HEK293 (cell line): ENCODE measurements around the gene CDC42SE1.

Experiments used
- CTCF ChIA-PET: fragments of 350-600 bp; formaldehyde crosslinking; extraction: SDS; loops from one replicate; lab custom pipeline; 2021; ENCODE audit warnings: antibody characterized with exemption; lab: Yijun Ruan, JAX
- POLR2A ChIA-PET: fragments of 300-600 bp; formaldehyde crosslinking; extraction: SDS; loops from one replicate; lab custom pipeline; 2020; ENCODE audit warnings: antibody characterized with exemption, inconsistent platforms; lab: Yijun Ruan, JAX
- H3K27ac ChIP-seq: fragments of 200-500 bp; sonication (Bioruptor generic); 2 replicates; pipeline ENCODE4 v1.5.1; 2014; ENCODE audit warnings: low read depth, low read length, control low read depth, inconsistent platforms; ENCODE audit errors: extremely low read depth
- H3K36me3 ChIP-seq, 2 experiments: fragments of 200-500 bp in 1 of 2; sonication (Bioruptor generic) in 1 of 2; 1 replicate in 1 of 2; 2 replicates in 1 of 2; pipeline ENCODE4 v1.5.1; 2014 to 2017; ENCODE audit warnings: inconsistent platforms in 2 of 2, low read length in 2 of 2; ENCODE audit not compliant: control insufficient read depth in 2 of 2, insufficient read depth in 1 of 2
- H3K4me1 ChIP-seq: fragments of 200-500 bp; sonication (Bioruptor generic); 2 replicates; pipeline ENCODE4 v1.5.1; 2014; ENCODE audit warnings: mild to moderate bottlenecking, low read length, inconsistent platforms; ENCODE audit not compliant: control insufficient read depth, insufficient read depth
- H3K4me3 ChIP-seq: 2 replicates; pipeline ENCODE4 v1.5.1; 2011; ENCODE audit warnings: low read depth, mild to moderate bottlenecking, control low read depth, low read length, moderate library complexity
- H3K9me3 ChIP-seq: fragments of 200-500 bp; sonication (Bioruptor generic); 2 replicates; pipeline ENCODE4 v1.5.1; 2014; ENCODE audit warnings: low read depth, low read length, inconsistent platforms; ENCODE audit not compliant: control insufficient read depth, insufficient read depth
- GLI2 ChIP-seq: fragments of 450-650 bp; formaldehyde crosslinking; IDR thresholded peaks from 2 replicates; pipeline ENCODE4; 2017; ENCODE audit warnings: missing biosample characterization, missing genetic modification characterization, low read depth, borderline replicate concordance
- KLF17 ChIP-seq: fragments of 450-650 bp; formaldehyde crosslinking; IDR thresholded peaks from 2 replicates; pipeline ENCODE4 v1.5.1; 2016; ENCODE audit warnings: missing biosample characterization, missing genetic modification characterization
- OVOL3 ChIP-seq: fragments of 450-650 bp; formaldehyde crosslinking; IDR thresholded peaks from 2 replicates; pipeline ENCODE4 v1.5.1; 2016; ENCODE audit warnings: missing biosample characterization, missing genetic modification characterization
- REPIN1 ChIP-seq: fragments of 450-650 bp; formaldehyde crosslinking; IDR thresholded peaks from 2 replicates; pipeline ENCODE4 v1.5.1; 2017; ENCODE audit warnings: missing biosample characterization, missing genetic modification characterization, low read depth
- YY2 ChIP-seq: fragments of 450-650 bp; formaldehyde crosslinking; IDR thresholded peaks from 2 replicates; pipeline ENCODE4 v1.5.1; 2016; ENCODE audit warnings: missing biosample characterization, missing genetic modification characterization
- ZBTB10 ChIP-seq: fragments of 450-650 bp; formaldehyde crosslinking; IDR thresholded peaks from 2 replicates; pipeline ENCODE4 v1.5.1; 2016; ENCODE audit warnings: missing biosample characterization, missing genetic modification characterization
- ZBTB48 ChIP-seq: fragments of 450-650 bp; formaldehyde crosslinking; IDR thresholded peaks from 2 replicates; pipeline ENCODE4 v1.5.1; 2016; ENCODE audit warnings: missing biosample characterization, missing genetic modification characterization
- ZBTB6 ChIP-seq: fragments of 450-650 bp; formaldehyde crosslinking; IDR thresholded peaks from 2 replicates; pipeline ENCODE4 v1.5.1; 2017; ENCODE audit warnings: missing biosample characterization, missing genetic modification characterization
- ZBTB7A ChIP-seq: fragments of 450-650 bp; formaldehyde crosslinking; IDR thresholded peaks from 2 replicates; pipeline ENCODE4 v1.5.1; 2016; ENCODE audit warnings: low read depth, missing biosample characterization, missing genetic modification characterization
- ZNF148 ChIP-seq: fragments of 450-650 bp; formaldehyde crosslinking; IDR thresholded peaks from 2 replicates; pipeline ENCODE4 v1.5.0; 2017; ENCODE audit warnings: missing biosample characterization, missing genetic modification characterization, borderline replicate concordance
- ZNF157 ChIP-seq: fragments of 450-650 bp; formaldehyde crosslinking; IDR thresholded peaks from 2 replicates; pipeline ENCODE4 v1.5.1; 2016; ENCODE audit warnings: missing biosample characterization, missing genetic modification characterization
- ZNF239 ChIP-seq: fragments of 450-650 bp; formaldehyde crosslinking; IDR thresholded peaks from 2 replicates; pipeline ENCODE4 v1.5.1; 2016; ENCODE audit warnings: missing biosample characterization, missing genetic modification characterization
- ZNF24 ChIP-seq: fragments of 450-650 bp; formaldehyde crosslinking; IDR thresholded peaks from 2 replicates; pipeline ENCODE4 v1.5.1; 2016; ENCODE audit warnings: missing biosample characterization, missing genetic modification characterization
- ZNF311 ChIP-seq: fragments of 450-650 bp; formaldehyde crosslinking; IDR thresholded peaks from 2 replicates; pipeline ENCODE4 v1.5.1; 2017; ENCODE audit warnings: missing biosample characterization, missing genetic modification characterization, borderline replicate concordance
- ZNF350 ChIP-seq: fragments of 450-650 bp; formaldehyde crosslinking; IDR thresholded peaks from 2 replicates; pipeline ENCODE4 v1.5.0; 2017; ENCODE audit warnings: missing biosample characterization, mild to moderate bottlenecking, missing genetic modification characterization
- ZNF426 ChIP-seq: fragments of 450-650 bp; formaldehyde crosslinking; IDR thresholded peaks from 2 replicates; pipeline ENCODE4 v1.5.1; 2017; ENCODE audit warnings: missing biosample characterization, missing genetic modification characterization, mild to moderate bottlenecking, inconsistent platforms, moderate library complexity
- ZNF513 ChIP-seq: fragments of 450-650 bp; IDR thresholded peaks from 2 replicates; pipeline ENCODE4 v1.5.1; 2018; ENCODE audit warnings: missing biosample characterization, missing genetic modification characterization
- ZNF747 ChIP-seq: fragments of 450-650 bp; formaldehyde crosslinking; IDR thresholded peaks from 2 replicates; pipeline ENCODE4 v1.5.1; 2016; ENCODE audit warnings: missing biosample characterization, missing genetic modification characterization
- ZSCAN18 ChIP-seq: fragments of 450-650 bp; formaldehyde crosslinking; IDR thresholded peaks from 2 replicates; pipeline ENCODE4 v1.5.1; 2016; ENCODE audit warnings: missing biosample characterization, missing genetic modification characterization

CDC42SE1 gene

GRCh38 chr1:151065089-151065645 lies 5.7 kb upstream of the CDC42SE1 start:
- Histone ChIP-seq H3K4me1 (no peaks in the 10 kb centered on the region), H3K36me3 (peaks cover 4 to 29% of the 10 kb centered on the region in 2 experiments; a peak in 2 of 3 replicates), H3K27ac (no peak overlapping the region)
- POLR2A ChIA-PET: no interaction called here
- TF ChIP-seq ZBTB48 (tag by site-specific recombination) (no peak), ZNF24 (tag by site-specific recombination) (no peak), REPIN1 (tag by site-specific recombination) (no peak), ZBTB6 (tag by site-specific recombination) (no peak), ZNF239 (no peak), ZBTB7A (tag by site-specific recombination) (no peak), ZNF426 (tag by site-specific recombination) (no peak), ZBTB10 (tag by site-specific recombination) (no peak), KLF17 (no peak), GLI2 (tag by site-specific recombination) (no peak), ZNF350 (tag by site-specific recombination) (no peak), ZNF513 (no peak), YY2 (no peak), ZNF747 (tag by site-specific recombination) (no peak), ZSCAN18 (tag by site-specific recombination) (no peak), ZNF157 (tag by site-specific recombination) (no peak), OVOL3 (tag by site-specific recombination) (no peak), ZNF148 (tag by site-specific recombination) (no peak), ZNF311 (no peak)
- TF ChIP-seq, all 188 proteins: peak for 0
- Histone ChIP-seq H3K4me3 (no peak overlapping the region), H3K9me3 (no peaks in the 10 kb centered on the region)
- CTCF ChIA-PET: interaction anchor here (0.6 to 1.4 kb wide), 5 partner anchors 34 to 278 kb away, joined by 3 to 6 read pairs (median 3); no protein-coding TSS in a partner anchor
